Neural cell (in vitro differentiated cells): ENCODE data around the gene FOXJ3.

Source experiments
- CTCF ChIP-seq: fragments of 450-650 bp; IDR thresholded peaks from 2 replicates; pipeline ENCODE4 v1.5.1; 2014; ENCODE audit warnings: antibody characterized with exemption, mild to moderate bottlenecking, moderate library complexity; ENCODE audit not compliant: poor library complexity, severe bottlenecking
- EP300 ChIP-seq: fragments of 450-650 bp; conservative IDR thresholded peaks from 2 replicates; pipeline ENCODE4 v1.6.1; 2014; ENCODE audit warnings: antibody characterized with exemption, mild to moderate bottlenecking, moderate library complexity; ENCODE audit not compliant: poor library complexity, severe bottlenecking
- EZH2 ChIP-seq: fragments of 200-600, 300-800 bp; shearing (Covaris generic), sonication (generic); IDR thresholded peaks from 2 replicates; pipeline ENCODE4 v1.6.1; 2014; ENCODE audit warnings: antibody characterized with exemption, low read length, borderline replicate concordance, mild to moderate bottlenecking; ENCODE audit not compliant: insufficient read depth, poor library complexity, severe bottlenecking
- POLR2AphosphoS5 ChIP-seq: IDR thresholded peaks from 2 replicates; pipeline ENCODE4 v1.6.1; 2012
- SMC3 ChIP-seq: fragments of 450-650 bp; conservative IDR thresholded peaks from 2 replicates; pipeline ENCODE4 v1.6.1; 2014; ENCODE audit warnings: antibody characterized with exemption, mild to moderate bottlenecking, moderate library complexity; ENCODE audit not compliant: poor library complexity
- TAF1 ChIP-seq: IDR thresholded peaks from 2 replicates; pipeline ENCODE4 v1.6.1; 2012; ENCODE audit warnings: low read depth
- TF ChIP-seq, protein P1 (sequence below): IDR thresholded peaks from 2 replicates; pipeline ENCODE4 v1.6.1; 2012; ENCODE audit warnings: borderline replicate concordance

GRCh38 chr1:42319128-42319851 is 15.7 kb downstream of the FOXJ3 start:
- TF ChIP-seq CTCF = no peak
- no peak for TF ChIP-seq EP300
- no peak for TF ChIP-seq TAF1
- TF ChIP-seq SMC3 = no peak
- TF ChIP-seq EZH2 = no peak
- TF ChIP-seq, protein P1, sequence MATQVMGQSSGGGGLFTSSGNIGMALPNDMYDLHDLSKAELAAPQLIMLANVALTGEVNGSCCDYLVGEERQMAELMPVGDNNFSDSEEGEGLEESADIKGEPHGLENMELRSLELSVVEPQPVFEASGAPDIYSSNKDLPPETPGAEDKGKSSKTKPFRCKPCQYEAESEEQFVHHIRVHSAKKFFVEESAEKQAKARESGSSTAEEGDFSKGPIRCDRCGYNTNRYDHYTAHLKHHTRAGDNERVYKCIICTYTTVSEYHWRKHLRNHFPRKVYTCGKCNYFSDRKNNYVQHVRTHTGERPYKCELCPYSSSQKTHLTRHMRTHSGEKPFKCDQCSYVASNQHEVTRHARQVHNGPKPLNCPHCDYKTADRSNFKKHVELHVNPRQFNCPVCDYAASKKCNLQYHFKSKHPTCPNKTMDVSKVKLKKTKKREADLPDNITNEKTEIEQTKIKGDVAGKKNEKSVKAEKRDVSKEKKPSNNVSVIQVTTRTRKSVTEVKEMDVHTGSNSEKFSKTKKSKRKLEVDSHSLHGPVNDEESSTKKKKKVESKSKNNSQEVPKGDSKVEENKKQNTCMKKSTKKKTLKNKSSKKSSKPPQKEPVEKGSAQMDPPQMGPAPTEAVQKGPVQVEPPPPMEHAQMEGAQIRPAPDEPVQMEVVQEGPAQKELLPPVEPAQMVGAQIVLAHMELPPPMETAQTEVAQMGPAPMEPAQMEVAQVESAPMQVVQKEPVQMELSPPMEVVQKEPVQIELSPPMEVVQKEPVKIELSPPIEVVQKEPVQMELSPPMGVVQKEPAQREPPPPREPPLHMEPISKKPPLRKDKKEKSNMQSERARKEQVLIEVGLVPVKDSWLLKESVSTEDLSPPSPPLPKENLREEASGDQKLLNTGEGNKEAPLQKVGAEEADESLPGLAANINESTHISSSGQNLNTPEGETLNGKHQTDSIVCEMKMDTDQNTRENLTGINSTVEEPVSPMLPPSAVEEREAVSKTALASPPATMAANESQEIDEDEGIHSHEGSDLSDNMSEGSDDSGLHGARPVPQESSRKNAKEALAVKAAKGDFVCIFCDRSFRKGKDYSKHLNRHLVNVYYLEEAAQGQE = no peak
- no peak for TF ChIP-seq POLR2AphosphoS5
